Esophagus muscularis mucosa (tissue), 4 donors: ENCODE measurements around the gene MEIS1. TPM values are rescaled to one million over a fixed set of nuclear protein-coding genes. Genes with fewer than 3 reads are reported as not detected.

ENCODE experiments used
- DNase-seq: peaks from one replicate; pipeline ENCODE4 v3.0.0-alpha.2; 2017; ENCODE audit errors: extremely low spot score
- H3K27ac ChIP-seq, 4 donors: fragments of 200-600 bp; sonication (generic); replicated peaks in 1 of 4; 1 replicate in 3 of 4; 2 replicates in 1 of 4; pipeline ENCODE4 v1.5.1; 2016 to 2019; ENCODE audit warnings: mild to moderate bottlenecking in 1 of 4
- H3K27me3 ChIP-seq, 4 donors: fragments of 200-600 bp; sonication (generic); one replicate each; pipeline versions ENCODE4 v1.5.1 to v1.6.0; 2016 to 2019
- H3K36me3 ChIP-seq, 4 donors: fragments of 200-600 bp; sonication (generic); one replicate each; pipeline ENCODE4 v1.5.1; 2016 to 2019
- H3K4me1 ChIP-seq, 4 donors: fragments of 200-600 bp; sonication (generic); one replicate each; pipeline ENCODE4 v1.5.1; 2016 to 2019
- H3K4me3 ChIP-seq, 4 donors: fragments of 200-600 bp; sonication (generic); 1 replicate in 2 of 4; 2 replicates in 2 of 4; pipeline ENCODE4 v1.5.1; 2016 to 2019; ENCODE audit warnings: mild to moderate bottlenecking in 4 of 4, moderate library complexity in 1 of 4
- H3K9me3 ChIP-seq, 4 donors: fragments of 200-600 bp; sonication (generic); 1 replicate in 3 of 4; 2 replicates in 1 of 4; pipeline ENCODE4 v1.5.1; 2016 to 2019
- EP300 ChIP-seq: sonication (generic); formaldehyde crosslinking; IDR thresholded peaks from one replicate; pipeline ENCODE4 v1.6.1; 2017; ENCODE audit warnings: antibody characterized with exemption
- POLR2A ChIP-seq: fragments of 450-650 bp; IDR thresholded peaks from one replicate; pipeline ENCODE4 v1.6.1; 2017; ENCODE audit warnings: antibody characterized with exemption, moderate library complexity, mild to moderate bottlenecking, low read depth
- POLR2AphosphoS5 ChIP-seq, 2 donors: sonication (generic); formaldehyde crosslinking; IDR thresholded peaks; one replicate each; pipeline ENCODE4 v1.6.1; 2017; ENCODE audit warnings: antibody characterized with exemption in 2 of 2
- WGBS: methylation state at CpG from one replicate; pipeline ENCODE4 v1.1.5; 2018; 5-methylcytosine and 5-hydroxymethylcytosine counted together
- intact Hi-C: fragments of 100-400 bp; cut with DNase I; formaldehyde crosslinking; loops from one replicate; pipeline ENCODE4 v1.15.1; 2023
- total RNA-seq, 4 donors: library from RNA; depleted of rRNA; stranded (reverse); fragments of >200 nt; gene quantifications; one replicate each; pipeline versions ENCODE4 v1.1.0 to v1.2.1, GENCODE V29; 2016
- TF ChIP-seq, protein P1 (sequence below), 3 experiments: fragments of 200-600 bp in 2 of 3; fragments of 450-650 bp in 1 of 3; sonication (generic) in 2 of 3; IDR thresholded peaks; one replicate each; pipeline ENCODE4 v1.5.1; 2017 to 2019; ENCODE audit warnings: antibody characterized with exemption in 3 of 3, mild to moderate bottlenecking in 2 of 3, moderate library complexity in 1 of 3

MEIS1 gene
- total RNA-seq, 4 donors from 2014 or later = 89.8 to 166 (median 132) TPM

DNA sequence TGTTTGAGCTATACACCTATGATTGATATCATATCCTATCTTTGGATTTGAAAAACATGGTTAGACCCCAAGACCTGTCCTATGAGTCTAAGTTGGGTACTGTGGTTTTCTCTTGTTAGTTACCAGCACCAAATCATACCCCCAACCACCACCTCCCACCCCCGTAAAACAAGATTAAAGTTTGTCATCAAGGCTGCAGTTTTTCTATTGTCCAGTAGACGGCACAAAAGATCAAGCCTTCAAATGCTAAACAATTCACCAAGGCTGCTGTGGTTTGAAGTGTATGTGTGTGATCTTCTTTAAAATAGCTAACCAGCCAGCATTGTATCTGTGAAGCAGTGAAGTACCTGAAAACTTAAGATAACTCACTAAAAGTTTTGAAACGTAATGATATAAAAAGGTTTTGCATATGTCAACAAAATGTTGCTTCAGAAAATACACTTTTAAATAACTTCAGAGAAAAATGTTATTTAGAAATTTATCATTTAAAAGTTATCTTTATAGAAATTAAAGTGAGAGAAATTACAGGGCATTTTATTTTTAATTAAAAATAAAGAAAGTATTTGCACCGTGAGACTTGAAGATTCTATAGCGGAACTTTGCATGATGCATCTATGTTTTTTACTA is 5.8 kb upstream of the MEIS1 start:
- DNase-seq = no peak
- H3K36me3 ChIP-seq = no peaks in the 10 kb centered on the region
- 22% methylated on average over 5 of the region's 5 CpGs for WGBS
- TF ChIP-seq POLR2AphosphoS5 (IDR thresholded peaks at IDR 0.05) = no peak
- TF ChIP-seq, protein P1, sequence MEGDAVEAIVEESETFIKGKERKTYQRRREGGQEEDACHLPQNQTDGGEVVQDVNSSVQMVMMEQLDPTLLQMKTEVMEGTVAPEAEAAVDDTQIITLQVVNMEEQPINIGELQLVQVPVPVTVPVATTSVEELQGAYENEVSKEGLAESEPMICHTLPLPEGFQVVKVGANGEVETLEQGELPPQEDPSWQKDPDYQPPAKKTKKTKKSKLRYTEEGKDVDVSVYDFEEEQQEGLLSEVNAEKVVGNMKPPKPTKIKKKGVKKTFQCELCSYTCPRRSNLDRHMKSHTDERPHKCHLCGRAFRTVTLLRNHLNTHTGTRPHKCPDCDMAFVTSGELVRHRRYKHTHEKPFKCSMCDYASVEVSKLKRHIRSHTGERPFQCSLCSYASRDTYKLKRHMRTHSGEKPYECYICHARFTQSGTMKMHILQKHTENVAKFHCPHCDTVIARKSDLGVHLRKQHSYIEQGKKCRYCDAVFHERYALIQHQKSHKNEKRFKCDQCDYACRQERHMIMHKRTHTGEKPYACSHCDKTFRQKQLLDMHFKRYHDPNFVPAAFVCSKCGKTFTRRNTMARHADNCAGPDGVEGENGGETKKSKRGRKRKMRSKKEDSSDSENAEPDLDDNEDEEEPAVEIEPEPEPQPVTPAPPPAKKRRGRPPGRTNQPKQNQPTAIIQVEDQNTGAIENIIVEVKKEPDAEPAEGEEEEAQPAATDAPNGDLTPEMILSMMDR (IDR thresholded peaks at IDR 0.05) = peak; percentile 87 to 93 (median 88)
- no peak for TF ChIP-seq EP300
- no peak for TF ChIP-seq POLR2A
- H3K27ac ChIP-seq = peak overlapping the region; percentile 80 to 98 (median 90)
- intact Hi-C loops = loop anchor here (5.0 to 10.0 kb wide), 3 partner anchors 787 to 1046 kb away; no protein-coding TSS in a partner anchor
- peaks cover 8 to 78% (median 72%) of the 10 kb centered on the region in 4 donors for H3K4me1 ChIP-seq
- H3K4me3 ChIP-seq = peak overlapping the region in 2 of 4 donors; percentile 7 to 18
- no peaks in the 10 kb centered on the region for H3K9me3 ChIP-seq
- peaks cover 0 to 13% (median 0%) of the 10 kb centered on the region in 4 donors for H3K27me3 ChIP-seq

DNA sequence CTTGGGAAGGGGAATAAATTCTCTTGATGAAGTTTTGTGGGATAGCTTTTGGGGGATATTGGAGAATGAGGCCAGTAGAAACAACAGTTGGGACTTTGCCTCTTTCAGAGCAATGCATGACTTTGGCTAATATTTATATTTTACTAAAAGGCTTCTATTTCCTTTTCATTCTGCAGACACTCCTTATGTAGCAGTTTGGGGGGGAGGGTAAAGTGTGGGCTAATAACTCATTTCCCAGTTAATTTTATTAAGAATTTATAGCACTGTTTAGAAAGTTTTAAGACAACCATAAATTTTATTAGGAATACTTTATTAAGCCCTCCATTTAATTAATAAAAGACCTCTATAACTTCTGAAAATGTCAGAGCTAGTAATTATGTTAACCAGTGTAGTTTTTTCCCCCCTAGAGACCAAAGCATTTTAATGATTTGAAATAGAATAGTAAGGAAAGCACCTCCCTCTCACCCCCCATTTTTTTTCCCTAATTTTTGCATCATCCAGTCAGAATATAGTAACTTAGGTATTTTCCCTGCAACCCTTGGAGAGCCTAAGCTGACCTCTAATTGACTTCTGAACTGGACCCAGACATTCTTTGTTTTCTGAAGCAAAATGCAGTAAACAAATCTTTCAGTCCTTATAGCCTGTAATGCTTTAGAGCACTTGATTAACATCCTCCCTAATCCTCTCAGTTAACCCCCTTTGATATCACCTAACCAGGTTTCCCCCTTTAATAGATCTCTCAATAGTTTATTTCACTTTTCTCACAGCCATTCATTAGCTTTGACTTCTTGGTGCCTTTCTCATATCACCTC is 5.0 kb upstream of the MEIS1 start:
- H3K27ac ChIP-seq = peak overlapping the region; percentile 86 to 98 (median 93)
- DNase-seq = no peak

DNA sequence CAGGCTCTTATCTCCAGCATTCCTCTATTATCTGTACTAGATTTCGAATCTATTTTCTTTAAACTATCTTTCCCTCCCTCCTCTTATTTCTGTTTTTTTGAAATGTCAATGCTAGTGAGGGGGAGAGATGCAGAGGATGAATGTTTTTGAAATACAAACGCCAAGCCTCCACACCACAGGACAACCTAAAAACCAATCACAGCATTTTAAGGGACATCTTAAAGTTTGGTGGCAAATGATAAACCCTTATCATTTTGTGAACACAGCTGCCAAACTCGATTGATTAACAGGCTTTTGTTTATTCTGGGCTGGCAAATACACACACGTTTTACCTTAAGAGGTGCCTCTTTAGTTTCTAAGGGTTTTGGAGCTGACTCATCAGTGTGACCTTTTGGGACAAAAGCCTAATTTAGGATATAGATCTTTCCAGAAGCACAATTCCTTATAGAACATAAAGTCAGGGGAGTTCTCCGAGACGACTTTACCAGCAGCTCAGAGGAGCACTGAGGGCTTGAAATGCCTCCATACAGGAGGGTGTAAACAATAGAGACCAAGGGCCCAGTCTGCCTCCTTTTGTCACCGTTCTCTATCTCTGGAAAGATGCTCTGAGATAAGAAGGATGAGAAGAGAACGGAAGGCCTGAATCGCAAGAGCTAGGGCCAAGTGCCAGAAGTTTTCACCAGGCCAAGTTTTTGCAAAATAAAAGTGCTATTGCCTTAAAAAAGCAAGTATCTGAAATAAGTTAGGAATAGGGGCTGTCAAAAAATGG is 4.2 kb upstream of the MEIS1 start:
- H3K4me3 ChIP-seq = peak overlapping the region; percentile 4 to 81 (median 20)
- H3K36me3 ChIP-seq = no peaks in the 10 kb centered on the region
- intact Hi-C loops = loop anchor here (5.0 kb wide), 3 partner anchors 787 to 1417 kb away; no protein-coding TSS in a partner anchor
- no peaks in the 10 kb centered on the region for H3K9me3 ChIP-seq
- no peak for DNase-seq
- peaks cover 6 to 69% (median 59%) of the 10 kb centered on the region in 4 donors for H3K4me1 ChIP-seq
- peak overlapping the region; percentile 86 to 98 (median 93) for H3K27ac ChIP-seq
- no peak for TF ChIP-seq POLR2AphosphoS5 (IDR thresholded peaks at IDR 0.05)
- TF ChIP-seq, protein P1 (IDR thresholded peaks at IDR 0.05) = no peak
- TF ChIP-seq POLR2A = no peak
- TF ChIP-seq EP300 = no peak
- H3K27me3 ChIP-seq = peaks cover 0 to 12% (median 0%) of the 10 kb centered on the region in 4 donors
- WGBS = 28% methylated on average over 9 of the region's 9 CpGs

More for the DNA sequence above, 5.0 kb upstream of the MEIS1 start:
- Histone ChIP-seq H3K4me1 (peaks cover 8 to 77% (median 65%) of the 10 kb centered on the region in 4 donors), H3K9me3 (no peaks in the 10 kb centered on the region), H3K36me3 (no peaks in the 10 kb centered on the region), H3K4me3 (peak overlapping the region in 1 of 4 donors; percentile 81), H3K27me3 (peaks cover 0 to 13% (median 0%) of the 10 kb centered on the region in 4 donors)
- intact Hi-C loops = loop anchor here (5.0 to 10.0 kb wide), 6 partner anchors 787 to 1417 kb away; no protein-coding TSS in a partner anchor
- TF ChIP-seq POLR2AphosphoS5 (IDR thresholded peaks at IDR 0.05) (no peak), EP300 (no peak), POLR2A (no peak)
- TF ChIP-seq, protein P1 (IDR thresholded peaks at IDR 0.05) = no peak

DNA sequence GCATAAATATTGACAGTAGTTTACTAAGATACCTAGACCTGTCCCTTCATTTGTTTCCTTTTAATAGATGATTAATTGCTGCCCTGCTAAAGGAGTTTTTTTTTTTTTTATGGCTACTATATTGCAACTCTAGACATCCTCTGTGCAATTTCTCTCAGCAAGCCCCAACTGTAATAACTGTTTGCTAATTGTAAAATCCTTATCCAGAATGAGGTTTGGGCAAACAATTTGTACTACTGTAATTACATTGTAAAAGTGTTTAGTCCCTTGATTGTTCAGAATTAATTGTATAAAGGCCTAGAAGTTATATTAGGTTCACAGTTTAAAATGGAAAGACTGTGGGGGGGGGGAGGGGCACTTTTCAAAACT is 3.7 kb upstream of the MEIS1 start:
- DNase-seq = no peak
- Histone ChIP-seq H3K9me3 (no peaks in the 10 kb centered on the region), H3K4me1 (peaks cover under 1 to 63% (median 54%) of the 10 kb centered on the region in 4 donors), H3K36me3 (no peaks in the 10 kb centered on the region), H3K27me3 (peaks cover 0 to 7% (median 0%) of the 10 kb centered on the region in 4 donors), H3K27ac (peak overlapping the region; percentile 86 to 98 (median 93)), H3K4me3 (peak overlapping the region; percentile 18 to 81 (median 78))
- intact Hi-C loops = loop anchor here (5.0 kb wide), 3 partner anchors 786 to 1416 kb away; no protein-coding TSS in a partner anchor
- TF ChIP-seq POLR2AphosphoS5 (IDR thresholded peaks at IDR 0.05) (no peak), EP300 (no peak), POLR2A (no peak)
- TF ChIP-seq, protein P1 (IDR thresholded peaks at IDR 0.05) = no peak
